B cell (primary cell): ENCODE measurements around the gene WNT9B.

ENCODE experiments used
- EZH2 ChIP-seq: IDR thresholded peaks from 2 replicates; pipeline ENCODE4 v1.6.1; 2012; ENCODE audit warnings: borderline replicate concordance, low read depth, mild to moderate bottlenecking, moderate library complexity, low read length; ENCODE audit not compliant: insufficient read depth, poor library complexity, severe bottlenecking
- TF ChIP-seq, protein P1 (sequence below): fragments of 200-600 bp; IDR thresholded peaks from one replicate; pipeline ENCODE4 v1.8.0; 2022; ENCODE audit warnings: antibody characterized with exemption, mild to moderate bottlenecking

DNA sequence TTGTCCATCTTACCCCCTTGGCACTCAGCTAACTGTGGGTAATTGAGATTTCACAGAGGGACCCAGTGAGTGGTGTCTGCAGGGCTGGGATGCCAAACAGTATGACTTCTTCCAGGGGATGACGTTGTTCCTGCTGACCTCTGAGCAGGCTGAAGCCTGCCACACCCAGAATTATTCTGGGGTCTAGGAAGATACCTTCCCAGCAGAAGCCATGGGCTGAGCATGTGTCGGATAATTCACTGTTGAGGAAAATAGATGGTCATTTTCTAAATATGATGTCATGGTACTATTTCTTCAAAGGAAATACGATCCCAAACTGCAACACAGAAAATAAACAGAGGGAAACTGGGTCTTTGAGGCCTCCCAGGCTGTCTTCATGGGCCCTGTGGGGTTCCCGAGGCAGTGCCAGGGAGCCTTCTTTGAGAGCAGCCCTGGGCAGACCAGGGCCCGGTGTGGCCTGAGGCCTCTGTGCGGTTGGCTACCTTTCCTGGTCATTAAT, 17.4 kb downstream of the WNT9B start:
- TF ChIP-seq, protein P1, sequence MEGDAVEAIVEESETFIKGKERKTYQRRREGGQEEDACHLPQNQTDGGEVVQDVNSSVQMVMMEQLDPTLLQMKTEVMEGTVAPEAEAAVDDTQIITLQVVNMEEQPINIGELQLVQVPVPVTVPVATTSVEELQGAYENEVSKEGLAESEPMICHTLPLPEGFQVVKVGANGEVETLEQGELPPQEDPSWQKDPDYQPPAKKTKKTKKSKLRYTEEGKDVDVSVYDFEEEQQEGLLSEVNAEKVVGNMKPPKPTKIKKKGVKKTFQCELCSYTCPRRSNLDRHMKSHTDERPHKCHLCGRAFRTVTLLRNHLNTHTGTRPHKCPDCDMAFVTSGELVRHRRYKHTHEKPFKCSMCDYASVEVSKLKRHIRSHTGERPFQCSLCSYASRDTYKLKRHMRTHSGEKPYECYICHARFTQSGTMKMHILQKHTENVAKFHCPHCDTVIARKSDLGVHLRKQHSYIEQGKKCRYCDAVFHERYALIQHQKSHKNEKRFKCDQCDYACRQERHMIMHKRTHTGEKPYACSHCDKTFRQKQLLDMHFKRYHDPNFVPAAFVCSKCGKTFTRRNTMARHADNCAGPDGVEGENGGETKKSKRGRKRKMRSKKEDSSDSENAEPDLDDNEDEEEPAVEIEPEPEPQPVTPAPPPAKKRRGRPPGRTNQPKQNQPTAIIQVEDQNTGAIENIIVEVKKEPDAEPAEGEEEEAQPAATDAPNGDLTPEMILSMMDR, result no peak
- TF ChIP-seq EZH2, result no peak
